NCI-H1092 (cell line): Measurements from ENCODE around the gene MLST8.

Source experiments
- DNase-seq: peaks from one replicate; lab custom pipeline; 2025; lab: John Stamatoyannopoulos, UW

Gene MLST8

GRCh38 chr16:2173916-2174315 is 31.3 kb upstream of the MLST8 start:
- DNase-seq: no peak

GRCh38 chr16:2174396-2175131 is 30.7 kb upstream of the MLST8 start:
- no peak for DNase-seq

- DNase-seq: no peak
Measured at GRCh38 chr16:2175454-2175853, 29.8 kb upstream of the MLST8 start.

- DNase-seq: no peak
Measured at GRCh38 chr16:2176047-2176446, 29.2 kb upstream of the MLST8 start.

GRCh38 chr16:2177101-2177500 is 28.2 kb upstream of the MLST8 start:
- no peak for DNase-seq

- no peak for DNase-seq
Measured at GRCh38 chr16:2177561-2177960, 27.7 kb upstream of the MLST8 start.

- DNase-seq: no peak
Measured at GRCh38 chr16:2178321-2179106, 26.7 kb upstream of the MLST8 start.

GRCh38 chr16:2179107-2179501 is 26.1 kb upstream of the MLST8 start:
- DNase-seq: no peak

GRCh38 chr16:2179576-2179975 is 25.7 kb upstream of the MLST8 start:
- no peak for DNase-seq

- DNase-seq: no peak
Measured at GRCh38 chr16:2180461-2180860, 24.8 kb upstream of the MLST8 start.

- DNase-seq: no peak
Measured at GRCh38 chr16:2180962-2181923, 24.0 kb upstream of the MLST8 start.

- DNase-seq: no peak
Measured at GRCh38 chr16:2181952-2182351, 23.3 kb upstream of the MLST8 start.

GRCh38 chr16:2183671-2184070 is 21.6 kb upstream of the MLST8 start:
- DNase-seq: no peak

- no peak for DNase-seq
Measured at GRCh38 chr16:2184346-2184745, 20.9 kb upstream of the MLST8 start.

GRCh38 chr16:2184962-2185361 is 20.3 kb upstream of the MLST8 start:
- DNase-seq: no peak

GRCh38 chr16:2186064-2186463 is 19.2 kb upstream of the MLST8 start:
- DNase-seq: no peak

- no peak for DNase-seq
Measured at GRCh38 chr16:2186505-2186904, 18.7 kb upstream of the MLST8 start.

- DNase-seq: no peak
Measured at GRCh38 chr16:2187212-2187611, 18.0 kb upstream of the MLST8 start.

- no peak for DNase-seq
Measured at GRCh38 chr16:2188395-2188794, 16.9 kb upstream of the MLST8 start.

- DNase-seq: no peak
Measured at GRCh38 chr16:2189252-2189893, 15.9 kb upstream of the MLST8 start.

- no peak for DNase-seq
Measured at GRCh38 chr16:2190002-2190658, 15.1 kb upstream of the MLST8 start.
